Fibroblast of skin of left biceps (primary cell): ENCODE measurements around the gene CHN2.

ENCODE experiments used
- DNase-seq, 2 experiments: peaks; one replicate each; pipeline ENCODE4 v3.0.0-alpha.2; 2013; ENCODE audit warnings: low read depth in 2 of 2

The CHN2 gene

DNA sequence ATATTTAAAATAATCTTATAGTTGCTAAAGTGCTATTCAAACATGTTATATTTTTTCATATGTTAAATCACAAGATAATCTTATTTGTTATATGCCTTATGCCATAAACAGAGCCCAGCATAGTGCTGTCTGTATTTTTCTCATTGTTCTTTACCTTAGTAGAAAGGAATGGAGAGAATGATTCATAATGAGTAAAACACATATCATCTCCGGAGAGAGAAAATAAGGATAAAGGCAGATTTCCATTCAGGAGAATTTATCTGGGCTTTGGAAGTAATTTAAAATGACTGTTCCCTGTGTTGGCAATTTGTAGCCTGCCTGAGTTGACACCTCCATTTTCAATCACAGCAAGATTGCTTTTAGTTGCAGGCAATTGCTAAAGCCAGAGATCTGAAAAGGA, 30.2 kb downstream of the CHN2 start:
- DNase-seq: no peak

- no peak for DNase-seq
These were observed 33.9 kb downstream of the CHN2 start for GRCh38 chr7:29228289-29229011.

DNA sequence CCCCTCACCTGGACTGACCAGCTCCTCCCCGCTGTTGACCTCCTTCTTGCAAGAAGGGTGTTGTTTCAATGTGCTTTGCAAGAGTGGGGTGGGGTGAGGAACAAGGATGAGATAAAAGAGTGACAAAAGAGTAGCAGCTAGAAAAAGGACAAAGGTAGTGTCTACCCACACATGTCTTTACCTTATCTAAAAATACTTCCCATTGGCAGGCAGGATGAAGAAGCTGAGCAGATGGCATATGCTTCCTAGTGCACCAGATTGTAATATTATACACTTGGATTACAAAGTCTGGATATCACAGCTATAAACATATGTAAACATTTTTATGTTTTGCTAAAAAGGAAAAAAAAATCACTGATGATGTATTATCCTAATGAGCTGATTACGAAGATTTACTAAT, 34.5 kb downstream of the CHN2 start:
- no peak for DNase-seq

DNA sequence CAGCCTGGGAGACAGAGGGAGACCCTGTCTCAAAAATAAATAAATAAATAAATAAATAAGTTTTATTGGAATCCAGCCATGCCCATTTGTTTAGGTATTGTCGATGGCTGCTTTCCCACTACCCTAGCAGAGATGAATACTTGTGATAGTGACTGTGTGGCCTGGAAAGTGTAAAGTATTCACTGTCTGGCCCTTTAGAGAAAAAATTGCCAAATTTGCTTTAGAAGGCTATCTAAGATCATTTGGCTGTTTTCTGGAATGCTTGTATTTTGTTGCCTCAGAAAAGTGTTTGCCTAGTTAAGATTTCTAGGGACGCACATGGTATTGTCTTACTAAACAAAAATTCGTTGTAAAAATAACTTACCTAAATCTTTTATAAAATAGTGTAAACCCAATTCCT, 35.4 kb downstream of the CHN2 start:
- no peak for DNase-seq

- no peak for DNase-seq
These were observed 36.3 kb downstream of the CHN2 start for GRCh38 chr7:29230871-29231345.

- no peak for DNase-seq
These were observed 37.2 kb downstream of the CHN2 start for GRCh38 chr7:29231671-29232232.

DNA sequence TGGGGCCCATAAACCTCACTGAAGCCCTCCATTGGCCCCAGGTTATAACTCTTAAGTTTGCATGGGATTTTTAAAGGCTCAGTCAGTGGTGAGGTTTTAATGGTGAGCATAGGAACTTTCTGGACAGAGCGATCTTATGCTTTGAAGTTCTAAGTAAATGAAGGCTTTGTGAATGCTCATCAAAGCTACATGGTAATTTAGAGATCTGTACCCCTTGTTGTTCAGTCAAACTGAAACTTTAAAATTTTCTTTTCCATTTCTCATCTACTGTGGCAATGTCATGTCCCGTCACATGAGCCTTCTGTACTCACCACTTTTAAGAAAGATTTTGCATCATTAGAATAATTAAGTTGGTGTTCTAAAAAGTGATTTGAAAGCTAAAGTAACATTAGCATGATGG, 39.9 kb downstream of the CHN2 start:
- DNase-seq: no peak

DNA sequence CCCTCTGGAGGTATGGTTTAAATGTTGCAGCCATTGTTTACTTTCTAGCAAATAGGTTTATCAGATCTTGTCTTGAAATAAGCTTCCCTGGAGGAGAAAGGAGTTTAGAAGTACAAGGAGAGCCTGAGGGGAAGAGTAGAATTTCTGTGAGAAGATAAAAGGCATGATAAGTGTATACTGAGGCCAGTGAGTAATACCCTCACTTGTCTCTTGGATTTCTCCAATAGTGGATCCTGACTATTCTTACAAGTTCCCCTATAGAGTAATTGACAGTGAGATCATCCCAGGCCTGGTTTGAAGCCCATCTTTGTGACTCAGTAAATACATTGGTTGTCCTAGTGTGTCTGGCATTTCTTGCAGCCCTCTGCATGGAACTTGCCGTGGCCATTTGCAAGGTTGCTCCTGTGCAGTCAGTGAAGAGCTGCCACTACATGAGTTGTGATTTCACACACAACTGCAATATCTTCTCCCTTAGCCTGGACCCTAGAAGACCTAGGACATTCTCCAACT, 41.6 kb downstream of the CHN2 start:
- DNase-seq: no peak

DNA sequence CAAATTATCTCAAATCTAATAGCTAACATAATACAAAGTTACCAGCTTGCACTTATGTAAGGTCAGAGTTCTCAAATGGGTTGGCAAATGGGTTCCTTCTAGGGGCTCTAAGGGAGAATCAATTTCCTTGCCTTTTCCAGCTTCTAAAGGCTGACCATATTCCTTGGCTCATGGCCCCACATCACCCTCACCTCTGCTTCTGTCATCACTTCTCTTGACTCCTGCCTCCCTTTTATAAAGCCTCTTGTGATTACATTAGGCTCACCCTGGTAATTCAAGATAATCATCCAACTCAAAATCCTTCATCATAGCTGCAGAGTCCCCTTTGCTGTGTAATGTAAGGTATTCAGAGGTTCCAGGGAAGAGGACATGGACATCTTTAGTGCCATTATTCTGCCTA, 42.1 kb downstream of the CHN2 start:
- DNase-seq: no peak

DNA sequence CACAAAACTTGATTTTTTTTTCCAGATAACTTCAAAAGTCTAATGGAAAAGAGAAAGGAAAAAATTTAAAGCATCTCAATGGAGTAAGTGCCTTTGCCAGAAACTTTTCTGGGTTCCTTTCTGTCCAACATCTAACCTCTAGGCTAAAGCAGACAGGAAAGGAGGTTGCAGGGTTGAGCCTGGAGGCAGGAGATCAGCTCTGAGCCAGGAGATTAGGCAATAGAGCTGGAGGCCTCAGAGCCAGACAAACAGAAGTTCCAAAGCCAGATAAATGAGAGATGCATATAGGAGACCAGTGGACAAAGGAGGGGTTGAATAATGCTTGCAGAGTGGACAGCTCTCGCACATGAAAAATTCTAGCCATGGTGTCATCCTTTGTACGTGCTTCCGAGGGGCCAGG, 42.9 kb downstream of the CHN2 start:
- DNase-seq: no peak

DNA sequence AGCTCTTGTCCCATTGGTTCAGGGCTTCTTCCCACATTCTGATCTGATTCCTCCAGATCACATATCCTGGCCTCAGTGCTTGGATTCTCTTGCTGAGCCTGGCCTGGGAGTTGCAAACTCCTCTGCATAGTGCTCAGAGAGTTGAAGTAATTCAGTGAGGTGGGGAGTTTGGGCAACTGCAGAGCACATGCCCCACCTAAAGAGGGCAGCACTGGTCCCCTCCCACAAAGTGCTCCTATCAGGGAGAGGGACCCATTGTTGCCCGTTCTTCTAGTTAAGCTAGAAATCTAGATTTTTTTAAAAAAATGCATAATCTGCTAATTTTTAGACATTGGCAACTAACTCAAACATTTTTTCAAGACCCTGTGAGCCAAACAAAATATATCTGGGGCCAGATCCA, 45.1 kb downstream of the CHN2 start:
- DNase-seq: no peak

GRCh38 chr7:29242265-29242664, 47.7 kb downstream of the CHN2 start:
- no peak for DNase-seq

DNA sequence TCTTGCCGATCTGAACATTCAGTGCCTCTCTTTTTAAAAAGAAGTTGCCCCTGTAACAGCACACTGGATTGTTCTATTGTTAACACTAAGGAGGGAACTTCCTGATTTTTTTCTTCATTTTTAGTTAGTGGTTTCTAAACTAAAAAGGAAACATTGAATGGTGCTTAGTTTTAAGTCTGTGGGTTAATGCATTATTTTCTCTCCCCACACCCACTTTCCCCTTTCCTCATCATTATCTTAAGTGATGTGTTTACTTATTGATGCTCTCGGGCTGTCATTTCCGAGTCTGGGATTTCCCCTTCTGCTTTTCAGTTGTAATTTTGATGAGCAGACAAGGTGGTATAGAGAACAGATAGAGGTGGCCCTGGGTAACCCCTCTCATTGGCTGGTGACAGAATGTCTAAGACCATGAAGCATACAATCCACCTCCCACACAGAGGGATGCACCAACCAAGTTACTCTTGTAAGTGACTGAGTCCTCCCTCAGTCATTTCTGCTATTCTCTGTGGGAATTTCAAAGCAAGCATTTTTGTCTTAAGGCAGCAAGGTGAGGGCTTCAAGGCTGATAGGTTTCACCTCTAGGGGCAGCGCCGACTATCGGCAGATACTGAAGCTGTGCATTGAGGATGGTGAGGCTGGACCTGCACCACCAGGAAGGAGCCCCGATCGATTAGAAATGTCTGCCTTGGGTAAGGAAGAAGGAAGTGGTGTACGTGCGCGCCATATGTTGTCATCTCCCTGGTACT, 49.5 kb downstream of the CHN2 start:
- no peak for DNase-seq

DNA sequence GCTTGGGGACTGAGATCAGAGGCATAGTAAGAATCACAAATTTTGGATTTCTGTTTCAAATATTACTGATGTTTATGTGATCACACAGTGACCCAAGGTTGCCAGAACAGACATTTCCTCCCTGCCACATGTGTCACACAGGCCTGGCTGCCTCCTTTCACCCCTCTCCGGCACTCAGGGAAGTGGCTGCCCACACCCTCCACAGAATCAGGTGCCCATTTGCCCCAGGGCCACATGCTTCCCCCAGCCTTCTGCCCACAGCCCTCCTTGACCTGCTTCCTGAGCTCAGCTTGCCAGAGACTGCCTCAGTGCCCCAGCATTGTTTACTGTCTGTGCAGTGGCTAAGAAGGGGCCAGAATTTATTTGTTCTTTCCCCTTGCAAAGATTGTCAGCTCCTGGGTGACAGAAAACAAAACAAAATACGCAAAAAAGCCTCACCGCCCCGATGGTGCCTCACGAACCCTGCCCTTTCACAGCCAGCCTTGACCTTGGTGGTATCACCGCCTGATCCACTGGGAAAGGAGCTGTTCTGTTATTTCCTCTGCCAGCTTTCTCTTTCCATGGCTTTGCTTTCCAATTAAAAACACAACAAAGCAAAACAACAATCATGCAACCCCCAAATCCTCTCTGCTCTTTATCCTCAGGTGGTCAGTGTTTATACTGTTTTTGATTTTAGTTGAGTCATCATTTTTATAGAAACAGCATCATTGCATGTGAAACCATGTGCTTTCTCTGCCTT, 52.8 kb downstream of the CHN2 start:
- no peak for DNase-seq

DNA sequence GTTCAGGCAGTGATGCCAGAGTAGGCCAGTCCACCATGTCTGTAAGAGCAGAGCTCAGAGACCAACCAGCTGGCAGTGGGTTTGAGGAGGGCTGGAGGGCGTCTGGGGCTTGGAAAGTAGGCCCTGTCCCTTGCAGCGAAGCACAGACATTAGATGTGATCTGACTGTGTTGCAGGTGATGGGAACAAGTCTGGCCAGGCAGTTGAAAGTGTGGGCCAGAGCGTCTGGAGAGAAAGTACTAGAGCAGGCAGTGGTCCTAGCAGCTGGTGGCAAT, 53.3 kb downstream of the CHN2 start:
- no peak for DNase-seq

DNA sequence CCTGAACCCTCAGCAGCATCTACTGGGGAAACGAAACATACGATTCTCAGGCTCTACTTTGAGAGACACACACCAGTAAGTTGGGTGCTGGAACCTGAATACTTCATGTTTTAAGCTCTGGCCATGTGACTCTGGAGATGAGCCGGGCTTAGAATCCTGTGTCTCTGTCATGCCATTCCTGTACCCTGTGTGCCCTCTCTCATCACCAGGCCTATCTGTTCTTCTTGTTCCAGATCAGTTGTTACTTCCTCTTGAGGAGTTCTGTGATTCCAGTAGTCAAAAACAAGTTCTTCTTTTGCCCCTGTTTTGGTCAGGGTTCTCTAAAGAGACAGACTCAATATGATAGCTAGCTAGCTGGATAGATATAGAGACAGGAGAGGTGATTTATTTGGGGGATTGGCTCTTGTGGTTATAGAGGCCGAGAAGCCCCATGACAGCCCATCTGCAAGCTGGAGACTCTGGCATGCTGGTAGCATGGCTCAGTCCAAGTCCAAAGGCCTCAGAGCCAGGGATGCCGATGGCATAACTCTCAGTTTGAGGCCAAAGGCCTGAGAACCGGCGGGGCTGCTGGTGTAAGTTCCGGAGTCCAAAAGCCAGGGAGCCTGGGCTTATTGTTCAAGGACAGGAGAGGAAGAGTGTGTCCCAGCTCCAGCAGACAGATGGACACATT, 54.3 kb downstream of the CHN2 start:
- DNase-seq: no peak

DNA sequence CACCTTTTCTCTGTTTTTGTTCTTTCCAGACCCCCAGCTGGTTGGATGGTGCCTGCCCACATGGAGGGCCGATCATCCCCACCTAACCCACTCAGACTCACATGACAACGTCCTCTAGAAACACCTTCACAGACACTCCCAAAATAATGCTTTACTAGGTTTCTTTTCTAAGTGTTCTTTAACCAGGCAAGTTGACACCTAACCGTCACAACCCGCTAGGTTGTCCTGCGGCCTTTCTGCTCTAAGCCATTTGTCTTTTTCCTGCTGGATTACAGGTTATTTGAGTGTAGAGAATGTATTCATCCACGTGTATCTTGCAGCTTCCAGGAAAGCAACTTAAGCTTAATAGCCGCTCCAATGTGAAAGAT, 54.8 kb downstream of the CHN2 start:
- no peak for DNase-seq

- no peak for DNase-seq
These were observed 55.3 kb downstream of the CHN2 start for GRCh38 chr7:29249860-29250259.

GRCh38 chr7:29253225-29253624, 58.6 kb downstream of the CHN2 start:
- no peak for DNase-seq

- no peak for DNase-seq
These were observed 60.0 kb downstream of the CHN2 start for GRCh38 chr7:29254591-29254990.

DNA sequence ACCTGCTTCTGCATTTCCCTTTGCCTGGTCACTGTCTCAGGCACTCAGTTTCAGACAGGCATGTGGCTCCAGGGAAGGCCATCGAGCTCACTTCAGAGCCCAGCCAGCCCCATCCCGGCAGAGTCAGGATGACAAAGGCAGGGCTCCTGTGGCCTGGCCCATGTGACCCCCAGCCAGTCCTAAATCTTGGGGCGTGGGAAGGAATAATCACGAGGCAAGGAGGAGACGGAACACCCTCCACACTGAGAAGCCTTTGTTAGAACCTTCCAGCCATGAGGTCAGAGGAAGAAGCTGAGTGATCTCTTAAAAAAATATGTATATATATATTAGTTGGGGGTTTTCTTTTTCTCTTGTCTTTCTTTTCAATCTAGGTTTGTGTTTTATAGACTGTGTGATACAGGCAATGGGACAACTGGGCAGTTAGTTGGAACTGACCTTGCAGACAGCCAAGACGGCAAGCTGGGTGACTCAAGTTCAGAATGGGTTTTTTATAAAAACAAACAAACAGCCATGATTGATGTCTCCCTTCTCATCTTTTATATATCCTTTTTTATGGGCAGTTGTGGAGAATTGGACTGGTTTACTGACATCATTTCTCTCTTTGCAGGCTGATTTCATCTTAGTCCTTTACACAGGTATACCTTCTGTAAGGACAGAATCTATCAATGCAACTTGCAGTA, 60.8 kb downstream of the CHN2 start:
- no peak for DNase-seq
